HL-60 (cell line): ENCODE measurements around the gene SGIP1.

ENCODE experiments used
- CTCF ChIP-seq: IDR thresholded peaks from one replicate; pipeline ENCODE4 v1.5.1; 2011; ENCODE audit warnings: low read length, control low read depth, inconsistent platforms; ENCODE audit not compliant: insufficient read depth
- TF ChIP-seq, protein P1 (sequence below): IDR thresholded peaks from 2 replicates; pipeline ENCODE4 v1.6.1; 2012; ENCODE audit warnings: low read depth; ENCODE audit not compliant: insufficient replicate concordance

DNA sequence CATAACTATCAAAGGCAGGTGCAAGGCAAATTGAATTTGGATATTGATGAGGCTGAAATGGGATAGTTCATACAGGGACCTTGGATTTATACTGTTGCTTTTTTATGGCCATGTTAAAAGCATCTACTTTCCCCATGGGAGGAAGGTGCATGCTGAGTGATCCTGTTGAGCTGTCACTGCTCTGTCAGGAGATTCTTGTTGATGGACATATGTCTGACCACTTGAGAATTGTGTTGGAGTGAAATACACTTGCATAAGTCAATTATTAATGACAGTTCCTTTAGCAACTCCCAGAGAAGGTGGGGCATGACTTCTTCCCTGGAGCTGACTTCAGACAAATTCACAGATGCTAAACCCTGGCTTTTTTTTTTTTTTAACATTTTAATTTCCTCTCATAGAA lies 159.9 kb downstream of the SGIP1 start:
- no peak for TF ChIP-seq CTCF
- TF ChIP-seq, protein P1, sequence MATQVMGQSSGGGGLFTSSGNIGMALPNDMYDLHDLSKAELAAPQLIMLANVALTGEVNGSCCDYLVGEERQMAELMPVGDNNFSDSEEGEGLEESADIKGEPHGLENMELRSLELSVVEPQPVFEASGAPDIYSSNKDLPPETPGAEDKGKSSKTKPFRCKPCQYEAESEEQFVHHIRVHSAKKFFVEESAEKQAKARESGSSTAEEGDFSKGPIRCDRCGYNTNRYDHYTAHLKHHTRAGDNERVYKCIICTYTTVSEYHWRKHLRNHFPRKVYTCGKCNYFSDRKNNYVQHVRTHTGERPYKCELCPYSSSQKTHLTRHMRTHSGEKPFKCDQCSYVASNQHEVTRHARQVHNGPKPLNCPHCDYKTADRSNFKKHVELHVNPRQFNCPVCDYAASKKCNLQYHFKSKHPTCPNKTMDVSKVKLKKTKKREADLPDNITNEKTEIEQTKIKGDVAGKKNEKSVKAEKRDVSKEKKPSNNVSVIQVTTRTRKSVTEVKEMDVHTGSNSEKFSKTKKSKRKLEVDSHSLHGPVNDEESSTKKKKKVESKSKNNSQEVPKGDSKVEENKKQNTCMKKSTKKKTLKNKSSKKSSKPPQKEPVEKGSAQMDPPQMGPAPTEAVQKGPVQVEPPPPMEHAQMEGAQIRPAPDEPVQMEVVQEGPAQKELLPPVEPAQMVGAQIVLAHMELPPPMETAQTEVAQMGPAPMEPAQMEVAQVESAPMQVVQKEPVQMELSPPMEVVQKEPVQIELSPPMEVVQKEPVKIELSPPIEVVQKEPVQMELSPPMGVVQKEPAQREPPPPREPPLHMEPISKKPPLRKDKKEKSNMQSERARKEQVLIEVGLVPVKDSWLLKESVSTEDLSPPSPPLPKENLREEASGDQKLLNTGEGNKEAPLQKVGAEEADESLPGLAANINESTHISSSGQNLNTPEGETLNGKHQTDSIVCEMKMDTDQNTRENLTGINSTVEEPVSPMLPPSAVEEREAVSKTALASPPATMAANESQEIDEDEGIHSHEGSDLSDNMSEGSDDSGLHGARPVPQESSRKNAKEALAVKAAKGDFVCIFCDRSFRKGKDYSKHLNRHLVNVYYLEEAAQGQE, result no peak
